HEK293T (cell line): ENCODE data around the gene LCE5A.
"Not testable (repeated sequence)": the region's sequence is repeated elsewhere in the genome, so short reads cannot be mapped to it uniquely, and the experiment has no call there.

Experiments
- CTCF ChIA-PET: fragments of 350-600 bp; formaldehyde crosslinking; extraction: SDS; loops from one replicate; lab custom pipeline; 2021; ENCODE audit warnings: antibody characterized with exemption, inconsistent platforms; lab: Yijun Ruan, JAX
- POLR2A ChIA-PET: fragments of 350-600 bp; formaldehyde crosslinking; extraction: SDS; loops from one replicate; lab custom pipeline; 2020; ENCODE audit warnings: antibody characterized with exemption, inconsistent platforms; lab: Yijun Ruan, JAX
- DNase-seq: peaks from one replicate; pipeline ENCODE4 v3.0.0; 2012; ENCODE audit warnings: mixed read lengths; ENCODE audit errors: extremely low spot score
- ARNT ChIP-seq: fragments of 450-650 bp; IDR thresholded peaks from 2 replicates; pipeline ENCODE4 v1.6.1; 2017; ENCODE audit warnings: mild to moderate bottlenecking
- BHLHE40 ChIP-seq: fragments of 450-650 bp; IDR thresholded peaks from 2 replicates; pipeline ENCODE4 v1.6.1; 2016; ENCODE audit warnings: mild to moderate bottlenecking, moderate library complexity, borderline replicate concordance
- FOXA1 ChIP-seq: fragments of 450-650 bp; IDR thresholded peaks from 2 replicates; pipeline ENCODE4 v1.6.1; 2016; ENCODE audit warnings: mild to moderate bottlenecking
- SUZ12 ChIP-seq: fragments of 450-650 bp; IDR thresholded peaks from 2 replicates; pipeline ENCODE4 v1.6.1; 2016; ENCODE audit warnings: mild to moderate bottlenecking
- TF ChIP-seq, protein P1 (sequence below): fragments of 450-650 bp; IDR thresholded peaks from 2 replicates; pipeline ENCODE4 v1.6.1; 2016

LCE5A gene

DNA sequence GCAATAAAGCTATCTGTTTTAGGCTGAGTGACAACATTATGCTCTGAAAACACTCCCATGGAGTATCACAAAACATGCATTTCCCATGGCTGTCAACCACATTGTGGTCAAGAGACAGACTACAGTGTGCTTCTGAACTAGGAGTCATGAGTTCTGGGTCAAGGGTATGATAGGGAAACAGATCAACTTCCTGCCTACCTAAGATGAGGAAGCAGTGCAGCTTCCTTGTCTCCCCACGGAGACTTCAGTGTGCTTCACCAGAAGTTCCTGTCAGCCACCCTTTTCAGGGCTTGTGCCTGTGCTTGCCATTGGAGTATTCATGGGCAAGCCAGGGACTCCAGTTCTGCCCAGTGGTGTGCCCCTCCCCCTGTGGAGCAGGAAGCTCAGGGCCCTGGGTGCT lies 36.1 kb downstream of the LCE5A start:
- CTCF ChIA-PET = interaction anchor here (1.0 to 1.1 kb wide), 2 partner anchors 13 to 88 kb away, joined by 3 to 4 read pairs; no protein-coding TSS in a partner anchor
- no peak for DNase-seq
- POLR2A ChIA-PET = no interaction called here
- TF ChIP-seq BHLHE40 = no peak
- TF ChIP-seq ARNT = no peak
- no peak for TF ChIP-seq SUZ12
- TF ChIP-seq, protein P1, sequence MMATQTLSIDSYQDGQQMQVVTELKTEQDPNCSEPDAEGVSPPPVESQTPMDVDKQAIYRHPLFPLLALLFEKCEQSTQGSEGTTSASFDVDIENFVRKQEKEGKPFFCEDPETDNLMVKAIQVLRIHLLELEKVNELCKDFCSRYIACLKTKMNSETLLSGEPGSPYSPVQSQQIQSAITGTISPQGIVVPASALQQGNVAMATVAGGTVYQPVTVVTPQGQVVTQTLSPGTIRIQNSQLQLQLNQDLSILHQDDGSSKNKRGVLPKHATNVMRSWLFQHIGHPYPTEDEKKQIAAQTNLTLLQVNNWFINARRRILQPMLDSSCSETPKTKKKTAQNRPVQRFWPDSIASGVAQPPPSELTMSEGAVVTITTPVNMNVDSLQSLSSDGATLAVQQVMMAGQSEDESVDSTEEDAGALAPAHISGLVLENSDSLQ = no peak
- no peak for TF ChIP-seq FOXA1

DNA sequence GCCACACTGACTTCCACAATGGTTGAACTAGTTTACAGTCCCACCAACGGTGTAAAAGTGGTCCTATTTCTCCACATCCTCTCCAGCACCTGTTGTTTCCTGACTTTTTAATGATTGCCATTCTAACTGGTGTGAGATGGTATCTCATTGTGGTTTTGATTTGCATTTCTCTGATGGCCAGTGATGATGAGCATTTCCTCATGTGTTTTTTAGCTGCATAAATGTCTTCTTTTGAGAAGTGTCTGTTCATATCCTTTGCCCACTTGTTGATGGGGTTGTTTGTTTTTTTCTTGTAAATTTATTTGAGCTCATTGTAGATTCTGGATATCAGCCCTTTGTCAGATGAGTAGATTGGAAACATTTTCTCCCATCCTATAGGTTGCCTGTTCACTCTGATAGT lies 37.8 kb downstream of the LCE5A start:
- DNase-seq, POLR2A ChIA-PET, CTCF ChIA-PET: not testable (repeated sequence)
